Measurements from ENCODE around the gene TCP11L1. TPM values are rescaled to one million over a fixed set of nuclear protein-coding genes. Genes with fewer than 3 reads are reported as not detected.

The TCP11L1 gene
- total RNA-seq, 1 donor from 2014 or later = 8.7 TPM

DNA sequence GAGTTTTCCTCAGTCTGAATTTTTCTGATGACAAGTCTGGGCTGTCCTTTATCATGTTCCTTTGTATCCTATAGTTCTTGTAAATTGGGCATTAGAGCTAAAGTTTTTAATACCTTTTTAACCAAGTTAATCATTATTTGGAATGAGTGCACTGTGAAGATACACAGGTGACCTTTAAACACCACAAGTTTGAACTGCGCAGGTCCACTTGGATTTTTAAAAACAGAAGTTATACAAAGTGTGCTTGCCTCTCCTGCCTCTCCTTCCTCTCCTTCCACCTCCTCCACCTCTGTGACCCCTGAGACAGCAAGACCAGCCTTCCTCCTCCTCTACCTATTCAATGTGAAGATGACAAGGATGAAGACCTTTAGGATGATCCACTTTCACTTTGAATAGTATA is 4.4 kb upstream of the TCP11L1 start:
- FAIRE-seq = no peak
- TF ChIP-seq, protein P1, sequence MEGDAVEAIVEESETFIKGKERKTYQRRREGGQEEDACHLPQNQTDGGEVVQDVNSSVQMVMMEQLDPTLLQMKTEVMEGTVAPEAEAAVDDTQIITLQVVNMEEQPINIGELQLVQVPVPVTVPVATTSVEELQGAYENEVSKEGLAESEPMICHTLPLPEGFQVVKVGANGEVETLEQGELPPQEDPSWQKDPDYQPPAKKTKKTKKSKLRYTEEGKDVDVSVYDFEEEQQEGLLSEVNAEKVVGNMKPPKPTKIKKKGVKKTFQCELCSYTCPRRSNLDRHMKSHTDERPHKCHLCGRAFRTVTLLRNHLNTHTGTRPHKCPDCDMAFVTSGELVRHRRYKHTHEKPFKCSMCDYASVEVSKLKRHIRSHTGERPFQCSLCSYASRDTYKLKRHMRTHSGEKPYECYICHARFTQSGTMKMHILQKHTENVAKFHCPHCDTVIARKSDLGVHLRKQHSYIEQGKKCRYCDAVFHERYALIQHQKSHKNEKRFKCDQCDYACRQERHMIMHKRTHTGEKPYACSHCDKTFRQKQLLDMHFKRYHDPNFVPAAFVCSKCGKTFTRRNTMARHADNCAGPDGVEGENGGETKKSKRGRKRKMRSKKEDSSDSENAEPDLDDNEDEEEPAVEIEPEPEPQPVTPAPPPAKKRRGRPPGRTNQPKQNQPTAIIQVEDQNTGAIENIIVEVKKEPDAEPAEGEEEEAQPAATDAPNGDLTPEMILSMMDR (IDR thresholded peaks at IDR 0.05; ENCODE audit: insufficient read depth, low read length, severe bottlenecking) = no peak

DNA sequence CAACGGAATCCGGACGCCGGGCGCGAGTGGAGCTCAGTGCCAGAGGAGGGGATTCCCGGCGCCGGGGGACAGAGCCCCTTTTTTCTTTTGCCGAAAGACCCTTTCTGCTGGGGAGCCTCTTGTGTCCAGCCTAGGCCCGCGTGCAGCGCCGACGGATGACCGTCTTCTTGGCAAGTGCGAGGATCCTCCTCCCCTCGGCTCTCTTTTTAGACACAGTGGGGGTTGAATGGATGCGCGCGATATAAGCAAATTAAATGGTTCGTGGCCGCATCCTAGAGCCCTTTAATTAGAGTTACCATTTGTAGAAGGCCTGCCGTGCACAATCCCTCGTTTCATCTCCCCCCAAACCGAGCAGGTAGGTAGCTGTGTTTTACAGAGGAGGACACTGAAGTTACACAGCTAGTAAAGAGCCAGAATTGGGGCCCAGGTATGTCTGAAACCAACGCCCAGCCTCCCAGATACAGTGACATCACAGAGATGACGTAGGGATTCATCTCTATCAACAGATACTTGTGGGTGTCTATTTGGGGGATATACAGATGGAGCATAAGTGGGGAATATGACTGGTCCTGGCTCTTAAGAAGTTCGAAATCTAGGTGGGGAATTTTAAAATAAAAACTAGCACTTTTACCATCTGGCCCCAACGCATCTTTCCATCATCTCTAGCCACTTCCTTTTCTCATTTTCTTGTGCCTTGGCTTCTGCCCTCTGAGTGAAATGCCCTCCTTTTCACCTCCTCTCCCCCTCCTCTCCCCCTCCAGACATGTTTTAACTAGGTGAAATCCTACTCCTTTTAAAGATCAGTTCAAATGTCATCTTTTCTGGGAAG is 875 bp downstream of the TCP11L1 start:
- Histone ChIP-seq H3K4me3 (ENCODE audit: low read depth, low read length) (peak overlapping the region; percentile 95), H3K36me3 (ENCODE audit: control insufficient read depth, insufficient read depth, low read length) (no peaks in the 10 kb centered on the region), H3K27me3 (ENCODE audit: control insufficient read depth, insufficient read depth, low read length) (no peaks in the 10 kb centered on the region)
- TF ChIP-seq, protein P1 (IDR thresholded peaks at IDR 0.05; ENCODE audit: insufficient read depth, low read length, severe bottlenecking) = no peak
- FAIRE-seq (no peak), DNase-seq (ENCODE audit: low read depth) (peak; percentile 49)

More for the DNA sequence above, 4.4 kb upstream of the TCP11L1 start:
- no peak overlapping the region for H3K4me3 ChIP-seq (ENCODE audit: low read depth, low read length)
- no peaks in the 10 kb centered on the region for H3K36me3 ChIP-seq (ENCODE audit: control insufficient read depth, insufficient read depth, low read length)
- H3K27me3 ChIP-seq (ENCODE audit: control insufficient read depth, insufficient read depth, low read length) = no peaks in the 10 kb centered on the region
- DNase-seq (ENCODE audit: low read depth) = no peak

DNA sequence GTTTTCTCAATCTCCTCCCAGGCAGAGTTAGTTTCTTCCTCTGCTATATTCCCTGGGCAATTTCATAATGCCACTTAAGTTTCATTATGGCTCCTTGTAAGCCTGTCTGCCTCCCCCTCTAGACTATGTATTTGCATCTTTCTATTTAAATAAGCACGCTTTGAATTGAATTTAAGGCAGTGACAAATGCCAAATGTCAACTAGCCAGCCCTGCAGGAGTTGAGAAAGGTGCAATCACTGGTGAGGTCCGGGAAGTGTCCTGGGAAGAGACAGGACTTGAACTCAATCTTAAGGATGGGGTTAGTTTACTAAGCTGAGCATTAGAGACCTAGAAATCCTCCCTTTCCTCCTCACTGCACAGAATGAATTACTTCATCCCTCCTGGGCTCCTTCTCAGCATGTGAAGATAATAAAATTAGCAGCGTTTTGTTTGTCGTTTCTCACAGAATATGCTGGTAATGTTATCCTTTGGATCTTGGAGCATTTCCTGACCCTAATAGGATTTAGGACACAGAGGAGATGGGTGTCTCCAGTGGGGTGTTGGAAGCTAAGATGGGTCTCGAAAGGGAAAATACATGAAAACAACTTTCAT is 1.6 kb downstream of the TCP11L1 start:
- no peak overlapping the region for H3K4me3 ChIP-seq (ENCODE audit: low read depth, low read length)

DNA sequence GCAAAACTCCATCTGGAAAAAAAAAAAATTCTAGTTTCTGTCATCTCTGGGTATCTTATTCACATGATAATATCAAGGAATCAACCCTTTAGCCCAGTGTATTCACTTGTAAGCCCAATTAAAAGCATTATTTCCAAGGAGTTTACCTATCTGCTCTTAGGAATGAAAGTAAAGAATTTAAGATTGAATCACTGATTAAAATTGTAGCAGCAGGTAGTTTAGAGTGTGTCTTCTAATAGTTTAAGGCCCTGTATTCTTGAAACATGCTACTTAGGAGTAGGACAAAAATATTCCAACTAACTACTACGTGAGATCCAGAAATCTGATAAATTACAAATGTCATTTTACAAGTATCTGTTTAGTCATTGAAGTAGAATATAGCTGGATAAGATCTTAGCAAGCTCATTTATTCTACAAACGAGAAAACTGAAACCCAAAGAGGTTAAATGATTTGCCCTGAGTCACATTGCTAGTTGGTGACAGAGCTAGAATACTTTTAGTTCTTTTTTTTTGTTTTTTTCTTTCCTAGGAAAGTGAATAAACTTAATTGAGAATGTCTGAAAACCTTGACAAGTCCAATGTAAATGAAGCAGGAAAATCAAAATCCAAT is 4.0 kb downstream of the TCP11L1 start:
- no peaks in the 10 kb centered on the region for H3K36me3 ChIP-seq (ENCODE audit: control insufficient read depth, insufficient read depth, low read length)
- no peak for DNase-seq (ENCODE audit: low read depth)
- FAIRE-seq = no peak
- TF ChIP-seq, protein P1 (IDR thresholded peaks at IDR 0.05; ENCODE audit: insufficient read depth, low read length, severe bottlenecking) = no peak
- H3K27me3 ChIP-seq (ENCODE audit: control insufficient read depth, insufficient read depth, low read length) = no peaks in the 10 kb centered on the region
- H3K4me3 ChIP-seq (ENCODE audit: low read depth, low read length) = no peak overlapping the region

More for the DNA sequence above, 1.6 kb downstream of the TCP11L1 start:
- DNase-seq (ENCODE audit: low read depth) (no peak), FAIRE-seq (no peak)
- Histone ChIP-seq H3K36me3 (ENCODE audit: control insufficient read depth, insufficient read depth, low read length) (no peaks in the 10 kb centered on the region), H3K27me3 (ENCODE audit: control insufficient read depth, insufficient read depth, low read length) (no peaks in the 10 kb centered on the region)
- TF ChIP-seq, protein P1 (IDR thresholded peaks at IDR 0.05; ENCODE audit: insufficient read depth, low read length, severe bottlenecking) = no peak

DNA sequence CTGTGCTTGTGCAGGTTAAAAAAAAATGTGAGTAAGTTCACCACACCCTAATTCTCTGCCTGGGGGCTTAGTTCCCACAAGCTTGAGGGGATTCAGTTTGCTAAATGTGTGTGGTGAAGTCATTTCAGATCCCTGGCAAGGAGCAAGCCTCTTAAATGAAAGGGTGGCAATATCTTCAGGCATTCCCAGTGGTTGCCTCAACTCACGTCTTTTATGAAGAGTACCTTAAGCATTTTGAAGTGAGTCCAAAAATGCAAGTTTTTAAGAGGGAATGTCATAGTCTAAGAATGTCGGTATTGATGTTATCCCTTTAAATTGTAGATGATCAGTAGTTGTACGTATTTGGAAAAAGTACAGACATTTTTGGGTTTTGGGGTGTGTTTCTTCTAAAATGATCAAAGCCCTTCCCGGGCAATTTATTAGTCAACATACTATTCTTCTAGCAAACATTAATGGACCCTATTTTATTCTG is 4.9 kb downstream of the TCP11L1 start:
- H3K36me3 ChIP-seq (ENCODE audit: control insufficient read depth, insufficient read depth, low read length) = no peaks in the 10 kb centered on the region
- FAIRE-seq = no peak
- TF ChIP-seq, protein P1 (IDR thresholded peaks at IDR 0.05; ENCODE audit: insufficient read depth, low read length, severe bottlenecking) = no peak
- H3K27me3 ChIP-seq (ENCODE audit: control insufficient read depth, insufficient read depth, low read length) = no peaks in the 10 kb centered on the region
- peak; percentile 85 for DNase-seq (ENCODE audit: low read depth)
- no peak overlapping the region for H3K4me3 ChIP-seq (ENCODE audit: low read depth, low read length)
